Mucosa of stomach (tissue), 1 donor: ENCODE measurements around the gene NKAPD1.
"Not testable (repeated sequence)": the region's sequence is repeated elsewhere in the genome, so short reads cannot be mapped to it uniquely, and the experiment has no call there.

ENCODE experiments used
- H3K27me3 ChIP-seq: one replicate; pipeline ENCODE4 v1.7.0; 2013; ENCODE audit warnings: mild to moderate bottlenecking, low read length; ENCODE audit not compliant: control insufficient read depth, insufficient read depth
- H3K36me3 ChIP-seq: one replicate; pipeline ENCODE4 v1.7.0; 2013; ENCODE audit warnings: low read length; ENCODE audit not compliant: control insufficient read depth, insufficient read depth
- H3K4me1 ChIP-seq: one replicate; pipeline ENCODE4 v1.7.0; 2013; ENCODE audit warnings: mild to moderate bottlenecking, low read length; ENCODE audit not compliant: control insufficient read depth, insufficient read depth
- H3K4me3 ChIP-seq: one replicate; pipeline ENCODE4 v1.7.0; 2013; ENCODE audit warnings: low read length
- H3K9ac ChIP-seq: one replicate; pipeline ENCODE4 v1.7.0; 2013; ENCODE audit warnings: mild to moderate bottlenecking, low read length, moderate library complexity
- H3K9me3 ChIP-seq: one replicate; pipeline ENCODE4 v1.7.0; 2013; ENCODE audit warnings: mild to moderate bottlenecking, low read length, moderate library complexity; ENCODE audit not compliant: control insufficient read depth
- donor health status: Pancreatic carcinoma.

Gene NKAPD1

DNA sequence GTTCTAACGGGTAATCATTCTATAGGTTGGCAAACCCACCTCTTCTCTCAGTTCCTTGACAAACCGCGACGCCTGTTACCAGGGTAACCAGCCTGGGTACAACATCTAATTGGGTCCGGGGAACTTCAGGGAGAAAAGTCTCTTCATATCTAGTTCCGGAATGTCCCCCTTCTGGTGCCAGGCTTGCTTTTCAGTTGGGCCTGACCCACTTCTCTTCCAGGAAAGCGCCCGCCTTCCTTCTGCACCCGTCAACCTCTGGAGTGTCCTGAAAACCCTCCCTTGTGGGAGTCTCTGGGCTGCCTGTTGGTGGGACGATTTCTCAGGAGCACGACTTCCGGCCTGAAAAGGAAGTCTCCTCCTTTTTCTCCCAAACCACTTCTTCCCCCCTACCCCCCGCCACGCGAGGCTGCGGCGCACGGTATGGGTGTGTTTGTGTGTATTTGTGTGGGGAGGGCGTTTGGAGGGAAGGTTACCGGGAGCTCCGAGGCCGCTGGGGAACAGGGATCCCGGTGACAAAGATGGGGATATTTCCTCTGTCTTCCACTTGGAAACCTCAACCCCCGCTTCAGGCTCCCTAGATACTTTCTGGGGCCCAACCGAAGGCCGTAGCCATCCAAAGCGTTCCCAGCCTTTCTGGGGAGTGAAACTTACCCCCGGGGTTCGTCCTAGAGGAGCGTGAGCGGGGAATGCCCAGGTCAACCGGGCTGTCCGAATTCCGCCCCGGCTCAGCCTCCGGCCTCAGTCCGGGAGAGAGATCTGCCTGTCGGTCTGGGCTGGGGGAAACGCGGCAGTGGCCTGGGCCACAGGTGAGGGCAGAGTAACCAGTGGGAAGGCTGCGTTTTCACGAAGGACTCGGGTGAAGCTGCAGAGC lies at the start of gene NKAPD1, which contains the start of gene PIH1D2:
Gene NKAPD1, plus strand, starts transcription at position 359 of the 871 bp plus-strand sequence. CDS start 1,276 bp downstream, outside the sequence.
Gene PIH1D2, minus strand, starts transcription at position 77 of the 871 bp plus-strand sequence. CDS start 843 bp downstream, outside the sequence.
- Histone ChIP-seq H3K36me3 (peaks cover 5% of the 10 kb centered on the region), H3K4me1 (peaks cover 5% of the 10 kb centered on the region), H3K9ac (peak within 1 kb of the TSS; percentile 94), H3K27me3 (no peaks in the 10 kb centered on the region), H3K9me3 (no peaks in the 10 kb centered on the region), H3K4me3 (peak within 1 kb of the TSS; percentile 89)

DNA sequence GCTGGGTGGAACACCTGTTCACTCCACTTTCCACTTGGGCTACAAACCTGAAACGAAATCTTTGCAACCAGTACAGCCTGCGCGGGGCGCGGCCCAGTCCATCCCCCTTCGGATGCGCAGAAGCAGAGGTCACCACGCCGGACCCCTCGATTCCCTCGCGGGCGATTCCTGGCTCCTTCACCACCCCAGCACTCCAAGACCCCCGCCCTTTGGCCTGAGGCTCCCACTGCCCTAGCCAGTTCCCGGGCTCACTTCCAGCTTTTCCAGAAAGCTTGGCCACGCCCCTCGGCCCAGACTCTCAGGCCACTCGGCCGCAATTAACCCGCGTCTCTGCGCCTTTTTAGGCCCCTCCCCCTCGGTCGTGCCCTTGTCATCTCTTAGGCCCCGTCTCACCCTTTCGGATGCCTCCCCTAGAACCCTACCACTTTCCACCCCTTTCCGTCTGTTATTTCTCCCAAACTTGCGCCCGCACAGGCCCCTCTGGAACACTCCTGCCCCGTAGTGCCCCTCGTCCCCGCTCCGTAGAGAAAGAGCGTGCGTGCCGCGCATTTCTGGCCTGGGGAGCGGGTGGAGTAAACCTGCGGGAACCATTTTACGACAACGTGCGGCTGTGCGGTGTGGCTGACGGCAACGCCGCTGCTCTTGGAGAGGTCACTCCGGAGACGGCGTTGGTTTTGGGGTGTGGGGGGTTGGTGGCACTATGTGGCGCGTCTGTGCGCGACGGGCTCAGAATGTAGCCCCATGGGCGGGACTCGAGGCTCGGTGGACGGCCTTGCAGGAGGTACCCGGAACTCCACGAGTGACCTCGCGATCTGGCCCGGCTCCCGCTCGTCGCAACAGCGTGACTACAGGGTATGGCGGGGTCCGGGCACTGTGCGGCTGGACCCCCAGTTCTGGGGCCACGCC lies 49.1 kb upstream of the NKAPD1 start, which contains the start of gene DLAT:
Gene DLAT, plus strand, starts transcription at position 636 of the 906 bp plus-strand sequence. Its CDS starts 65 bp downstream, at position 701.
- Histone ChIP-seq H3K36me3 (no peaks in the 10 kb centered on the region), H3K9me3 (no peaks in the 10 kb centered on the region), H3K4me1 (peaks cover 5% of the 10 kb centered on the region), H3K27me3 (no peaks in the 10 kb centered on the region), H3K9ac (peak within 1 kb of the TSS; percentile 87), H3K4me3 (peak within 1 kb of the TSS; percentile 67)

DNA sequence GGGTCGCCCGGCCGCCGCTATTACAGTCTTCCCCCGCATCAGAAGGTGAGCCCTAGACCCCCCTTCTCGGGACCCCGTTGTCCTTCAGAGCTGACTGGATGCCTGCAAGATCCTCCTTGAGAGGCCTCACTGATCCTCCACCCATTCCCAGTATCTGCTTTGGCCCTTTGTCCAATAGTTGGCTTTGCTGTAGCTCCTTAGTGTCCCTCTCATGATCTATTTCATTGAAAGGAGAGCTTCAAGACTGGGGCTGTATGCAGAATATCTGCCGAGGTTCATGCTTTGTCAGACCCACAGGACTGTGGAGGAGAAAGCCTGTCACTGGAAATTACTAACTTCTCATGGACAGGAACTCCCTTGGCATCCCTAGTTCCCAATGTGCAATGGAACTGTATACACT lies 48.4 kb upstream of the NKAPD1 start:
- no peaks in the 10 kb centered on the region for H3K36me3 ChIP-seq
- H3K9me3 ChIP-seq = no peaks in the 10 kb centered on the region
- H3K9ac ChIP-seq = peak overlapping the region; percentile 87
- H3K4me3 ChIP-seq = peak overlapping the region; percentile 67
- no peaks in the 10 kb centered on the region for H3K27me3 ChIP-seq
- H3K4me1 ChIP-seq = peaks cover 5% of the 10 kb centered on the region

DNA sequence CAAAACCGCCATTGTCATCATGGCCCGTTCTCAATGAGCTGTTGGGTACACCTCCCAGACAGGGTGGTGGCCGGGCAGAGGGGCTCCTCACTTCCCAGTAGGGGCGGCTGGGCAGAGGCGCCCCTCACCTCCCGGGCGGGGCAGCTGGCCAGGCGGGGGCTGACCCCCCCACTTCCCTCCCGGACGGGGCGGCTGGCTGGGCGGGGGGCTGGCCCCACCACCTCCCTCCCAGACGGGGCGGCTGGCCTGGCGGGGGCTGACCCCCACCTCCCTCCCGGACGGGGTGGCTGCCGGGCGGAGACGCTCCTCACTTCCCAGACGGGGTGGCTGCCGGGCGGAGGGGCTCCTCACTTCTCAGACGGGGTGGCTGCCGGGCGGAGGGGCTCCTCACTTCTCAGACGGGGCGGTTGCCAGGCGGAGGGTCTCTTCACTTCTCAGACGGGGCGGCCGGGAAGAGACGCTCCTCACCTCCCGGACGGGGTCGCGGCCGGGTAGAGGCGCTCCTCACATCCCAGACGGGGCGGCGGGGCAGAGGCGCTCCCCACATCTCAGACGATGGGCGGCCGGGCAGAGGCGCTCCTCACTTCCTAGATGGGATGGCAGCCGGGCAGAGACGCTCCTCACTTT lies 47.2 kb upstream of the NKAPD1 start:
- H3K4me1 ChIP-seq, H3K9me3 ChIP-seq, H3K4me3 ChIP-seq, H3K9ac ChIP-seq, H3K27me3 ChIP-seq, H3K36me3 ChIP-seq: not testable (repeated sequence)

GRCh38 chr11:112029460-112029859 lies 44.6 kb upstream of the NKAPD1 start:
- H3K4me1 ChIP-seq = peaks cover 5% of the 10 kb centered on the region
- no peaks in the 10 kb centered on the region for H3K36me3 ChIP-seq
- no peak overlapping the region for H3K9ac ChIP-seq
- no peaks in the 10 kb centered on the region for H3K27me3 ChIP-seq
- H3K4me3 ChIP-seq = no peak overlapping the region
- no peaks in the 10 kb centered on the region for H3K9me3 ChIP-seq

DNA sequence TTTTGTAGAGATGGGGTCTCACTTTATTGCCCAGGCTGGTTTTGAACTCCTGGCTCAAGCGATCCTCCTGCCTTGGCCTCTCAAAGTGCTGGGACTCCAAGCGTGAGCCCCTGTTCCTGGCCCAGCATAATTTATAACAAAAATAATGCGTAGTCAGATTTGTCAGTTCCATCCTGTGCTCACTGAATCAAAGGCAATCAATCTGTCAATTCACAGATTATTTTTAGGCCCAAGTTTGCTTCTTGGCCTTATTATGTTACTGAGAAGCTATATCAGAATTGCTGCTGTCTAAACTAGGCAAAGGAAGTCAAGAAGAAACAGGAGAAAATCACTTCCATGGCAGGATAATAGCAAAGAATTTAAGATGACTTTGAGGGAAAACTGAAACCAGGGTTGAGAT lies 40.2 kb upstream of the NKAPD1 start:
- H3K4me1 ChIP-seq = no peaks in the 10 kb centered on the region
- H3K4me3 ChIP-seq = no peak overlapping the region
- no peaks in the 10 kb centered on the region for H3K27me3 ChIP-seq
- no peaks in the 10 kb centered on the region for H3K9me3 ChIP-seq
- H3K9ac ChIP-seq = no peak overlapping the region
- H3K36me3 ChIP-seq = no peaks in the 10 kb centered on the region

GRCh38 chr11:112037527-112037926 lies 36.6 kb upstream of the NKAPD1 start:
- H3K9ac ChIP-seq = no peak overlapping the region
- H3K27me3 ChIP-seq = no peaks in the 10 kb centered on the region
- no peaks in the 10 kb centered on the region for H3K36me3 ChIP-seq
- no peaks in the 10 kb centered on the region for H3K4me1 ChIP-seq
- no peaks in the 10 kb centered on the region for H3K9me3 ChIP-seq
- H3K4me3 ChIP-seq = no peak overlapping the region

GRCh38 chr11:112042161-112042960 lies 31.7 kb upstream of the NKAPD1 start:
- H3K9me3 ChIP-seq = no peaks in the 10 kb centered on the region
- no peaks in the 10 kb centered on the region for H3K27me3 ChIP-seq
- no peak overlapping the region for H3K9ac ChIP-seq
- no peaks in the 10 kb centered on the region for H3K4me1 ChIP-seq
- no peaks in the 10 kb centered on the region for H3K36me3 ChIP-seq
- no peak overlapping the region for H3K4me3 ChIP-seq

DNA sequence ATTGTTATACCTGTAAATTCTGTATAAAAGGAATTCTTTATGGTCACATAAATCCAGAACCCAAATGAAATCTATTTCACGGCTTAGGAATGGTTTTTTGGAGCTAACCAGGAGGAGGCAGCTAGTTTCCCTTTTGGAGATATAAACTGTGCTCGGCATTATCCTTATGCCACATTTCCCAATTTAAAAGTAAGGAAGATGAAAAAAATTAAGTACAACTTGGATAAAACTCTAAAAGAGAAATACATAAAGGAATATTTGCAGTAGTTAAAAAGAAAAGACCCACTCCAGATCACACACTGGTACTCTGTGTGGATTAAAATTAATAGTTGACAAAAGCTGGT lies 31.2 kb upstream of the NKAPD1 start:
- H3K9ac ChIP-seq = no peak overlapping the region
- H3K4me1 ChIP-seq = no peaks in the 10 kb centered on the region
- H3K36me3 ChIP-seq = no peaks in the 10 kb centered on the region
- H3K4me3 ChIP-seq = no peak overlapping the region
- no peaks in the 10 kb centered on the region for H3K9me3 ChIP-seq
- no peaks in the 10 kb centered on the region for H3K27me3 ChIP-seq

GRCh38 chr11:112044961-112045360 lies 29.1 kb upstream of the NKAPD1 start:
- Histone ChIP-seq H3K27me3 (no peaks in the 10 kb centered on the region), H3K9ac (no peak overlapping the region), H3K4me1 (no peaks in the 10 kb centered on the region), H3K36me3 (no peaks in the 10 kb centered on the region), H3K4me3 (no peak overlapping the region), H3K9me3 (no peaks in the 10 kb centered on the region)

DNA sequence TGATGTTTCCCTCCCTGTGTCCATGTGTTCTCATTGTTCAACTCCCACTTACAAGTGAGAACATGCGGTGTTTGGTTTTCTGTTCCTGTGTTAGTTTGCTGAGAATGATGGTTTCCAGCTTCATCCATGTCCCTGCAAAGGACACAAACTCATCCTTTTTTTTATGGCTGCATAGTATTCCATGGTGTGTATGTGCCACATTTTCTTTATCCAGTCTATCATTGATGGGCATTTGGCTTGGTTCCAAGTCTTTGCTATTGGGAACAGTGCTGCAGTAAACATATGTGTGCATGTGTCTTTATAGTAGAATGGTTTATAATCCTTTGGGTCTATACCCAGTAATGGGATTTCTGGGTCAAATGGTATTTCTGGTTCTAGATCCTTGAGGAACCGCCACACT lies 27.5 kb upstream of the NKAPD1 start:
- H3K4me1 ChIP-seq, H3K4me3 ChIP-seq, H3K9ac ChIP-seq, H3K9me3 ChIP-seq, H3K27me3 ChIP-seq, H3K36me3 ChIP-seq: not testable (repeated sequence)
